Right cardiac atrium (tissue), 5 donors: Measurements from ENCODE around the gene MED31. TPM values are rescaled to one million over a fixed set of nuclear protein-coding genes. Genes with fewer than 3 reads are reported as not detected.

Source experiments
- ATAC-seq, 2 donors: fragments of 200-7000 bp; cut with Tn5 transposase; one replicate each; pipeline versions ENCODE4 v1.8.0 to v1.9.1; 2020; ENCODE audit warnings: moderate library complexity in 2 of 2, mild to moderate bottlenecking in 1 of 2
- DNase-seq, 3 donors: peaks; one replicate each; pipeline ENCODE4 v3.0.0-alpha.2; 2020
- H3K27ac ChIP-seq: one replicate; pipeline ENCODE4 v1.5.1; 2013; ENCODE audit warnings: mild to moderate bottlenecking, low read length, control low read depth, moderate library complexity
- H3K27me3 ChIP-seq: one replicate; pipeline ENCODE4 v1.6.1; 2013; ENCODE audit not compliant: control insufficient read depth, insufficient read depth
- H3K4me1 ChIP-seq: one replicate; pipeline ENCODE4 v1.6.1; 2013; ENCODE audit warnings: low read length; ENCODE audit not compliant: control insufficient read depth, insufficient read depth
- H3K4me3 ChIP-seq: one replicate; pipeline ENCODE4 v1.5.1; 2013; ENCODE audit warnings: low read length, control low read depth
- H3K9me3 ChIP-seq: one replicate; pipeline ENCODE4 v1.6.1; 2013; ENCODE audit warnings: low read length; ENCODE audit not compliant: control insufficient read depth
- WGBS: extraction: QIAGEN DNeasy Blood & Tissue Kit; methylation state at CpG from one replicate; pipeline ENCODE4 v1.1.7; 2013; 5-methylcytosine and 5-hydroxymethylcytosine counted together
- intact Hi-C, 4 donors: fragments of 100-400 bp; cut with DNase I; formaldehyde crosslinking; loops; one replicate each; pipeline versions ENCODE4 v1.11.0 to v1.14.0; 2022 to 2023
- polyA plus RNA-seq: library from polyadenylated mRNA; stranded (reverse); fragments of 200-250 nt; gene quantifications from one replicate; pipeline ENCODE4 v1.2.3, GENCODE V29; 2013
- total RNA-seq, 4 donors: library from RNA; stranded (reverse); fragmentation: NEBNext Ultra II Directional; extraction: Animal tissue kit (Norgen Biotek cat#: 25700); gene quantifications; one replicate each; pipeline ENCODE4 v1.2.1, GENCODE V29; 2021
- donor health status: healthy with polysubstance abuse.
- donor health status: DM: no; HTN: yes; CAD: no.
- donor health status: DM: no; HTN: no; CAD: no.
- donor health status: DM: no; HTN: yes; CAD: no; lungs with severe emphysema.
- donor health status: DM: yes; HTN: yes; CAD: no.

Gene MED31
- total and polyA plus RNA-seq, 5 donors: 14.0 to 24.1 (median 16.5) TPM

- Histone ChIP-seq H3K4me3 (no peak overlapping the region), H3K9me3 (no peaks in the 10 kb centered on the region), H3K4me1 (peaks cover 4% of the 10 kb centered on the region), H3K27ac (no peak overlapping the region), H3K27me3 (no peaks in the 10 kb centered on the region)
- WGBS: 21% methylated on average over 46 of the region's 46 CpGs
- intact Hi-C loops: no loop called here
- DNase-seq (peak in 2 of 3 donors; percentile 49 to 76), ATAC-seq (no peak)
Measured at GRCh38 chr17:6654841-6655731, 3.7 kb upstream of the MED31 start.

GRCh38 chr17:6651919-6652452 lies 581 bp upstream of the MED31 start:
- WGBS: 14% methylated on average over 47 of the region's 47 CpGs
- intact Hi-C loops: no loop called here
- H3K27ac ChIP-seq: no peak overlapping the region
- peaks cover 4% of the 10 kb centered on the region for H3K4me1 ChIP-seq
- H3K9me3 ChIP-seq: no peaks in the 10 kb centered on the region
- DNase-seq (peak; percentile 48 to 79 (median 74)), ATAC-seq (peak; percentile 50 to 53)
- H3K4me3 ChIP-seq: peak overlapping the region; percentile 93
- no peaks in the 10 kb centered on the region for H3K27me3 ChIP-seq

GRCh38 chr17:6648181-6648580 lies 3.2 kb downstream of the MED31 start:
- intact Hi-C loops: no loop called here
- Histone ChIP-seq H3K4me3 (no peak overlapping the region), H3K27me3 (no peaks in the 10 kb centered on the region), H3K9me3 (no peaks in the 10 kb centered on the region), H3K4me1 (peaks cover 4% of the 10 kb centered on the region), H3K27ac (no peak overlapping the region)
- DNase-seq (no peak), ATAC-seq (no peak)

- no peak for ATAC-seq
- H3K9me3 ChIP-seq: no peaks in the 10 kb centered on the region
- no peak overlapping the region for H3K4me3 ChIP-seq
- H3K4me1 ChIP-seq: no peaks in the 10 kb centered on the region
- DNase-seq: no peak
- no peak overlapping the region for H3K27ac ChIP-seq
- H3K27me3 ChIP-seq: no peaks in the 10 kb centered on the region
- 83% methylated on average over 5 of the region's 5 CpGs for WGBS
- intact Hi-C loops: no loop called here
Measured at GRCh38 chr17:6643451-6644125, 7.8 kb downstream of the MED31 start.

- Histone ChIP-seq H3K4me1 (no peaks in the 10 kb centered on the region), H3K27ac (no peak overlapping the region), H3K4me3 (no peak overlapping the region), H3K9me3 (no peaks in the 10 kb centered on the region), H3K27me3 (no peaks in the 10 kb centered on the region)
- WGBS: 69% methylated on average over 2 of the region's 2 CpGs
- DNase-seq (no peak), ATAC-seq (no peak)
- intact Hi-C loops: no loop called here
Measured at GRCh38 chr17:6642592-6642991, 8.8 kb downstream of the MED31 start.

- DNase-seq (no peak), ATAC-seq (peak; percentile 5 to 36)
Measured at GRCh38 chr17:6641247-6641863, 10.1 kb downstream of the MED31 start.

GRCh38 chr17:6640536-6641246 lies 10.7 kb downstream of the MED31 start, which contains the start of the genes KIAA0753 and TXNDC17:
TSS of gene KIAA0753 (minus strand) at chr17:6640711. CDS start at chr17:6635103, 5,608 bp downstream.
TSS of gene TXNDC17 (plus strand) at chr17:6641060. CDS start at chr17:6641083, 23 bp downstream.
- H3K4me3 ChIP-seq: peak within 1 kb of the TSS; percentile 96
- under 1% methylated on average over 52 of the region's 52 CpGs for WGBS
- intact Hi-C loops: no loop called here
- H3K4me1 ChIP-seq: no peaks in the 10 kb centered on the region
- H3K9me3 ChIP-seq: no peaks in the 10 kb centered on the region
- peak; percentile 95 to 98 (median 97) for DNase-seq
- no peaks in the 10 kb centered on the region for H3K27me3 ChIP-seq
- peak; percentile 97 to 98 for ATAC-seq
- H3K27ac ChIP-seq: peak within 1 kb of the TSS; percentile 97

More at GRCh38 chr17:6641247-6641863, 10.1 kb downstream of the MED31 start:
- no peaks in the 10 kb centered on the region for H3K9me3 ChIP-seq
- H3K4me1 ChIP-seq: no peaks in the 10 kb centered on the region
- intact Hi-C loops: no loop called here
- H3K27me3 ChIP-seq: no peaks in the 10 kb centered on the region
- 3% methylated on average over 20 of the region's 20 CpGs for WGBS
- H3K4me3 ChIP-seq: peak overlapping the region; percentile 96
- peak overlapping the region; percentile 81 for H3K27ac ChIP-seq

- no peaks in the 10 kb centered on the region for H3K9me3 ChIP-seq
- H3K4me3 ChIP-seq: peak overlapping the region; percentile 96
- WGBS: under 1% methylated on average over 67 of the region's 67 CpGs
- H3K27me3 ChIP-seq: no peaks in the 10 kb centered on the region
- H3K27ac ChIP-seq: no peak overlapping the region
- H3K4me1 ChIP-seq: no peaks in the 10 kb centered on the region
- ATAC-seq (peak; percentile 40 to 64), DNase-seq (peak; percentile 34 to 72 (median 67))
- intact Hi-C loops: no loop called here
Measured at GRCh38 chr17:6639586-6640535, 11.5 kb downstream of the MED31 start.

- H3K27me3 ChIP-seq: no peaks in the 10 kb centered on the region
- 49% methylated on average over 15 of the region's 15 CpGs for WGBS
- no peaks in the 10 kb centered on the region for H3K9me3 ChIP-seq
- H3K27ac ChIP-seq: no peak overlapping the region
- peak overlapping the region; percentile 96 for H3K4me3 ChIP-seq
- DNase-seq: peak in 2 of 3 donors; percentile 47 to 60
- intact Hi-C loops: no loop called here
- ATAC-seq: no peak
- H3K4me1 ChIP-seq: no peaks in the 10 kb centered on the region
Measured at GRCh38 chr17:6639014-6639585, 12.3 kb downstream of the MED31 start.
